Activated naive CD8-positive, alpha-beta T cell treated with anti-CD3 and anti-CD28 coated beads for 36 hours (primary cell): ENCODE results near the gene JPH4. TPM values are rescaled to one million over a fixed set of nuclear protein-coding genes. Genes with fewer than 3 reads are reported as not detected.
A peak's percentile ranks its signal among the peaks of the same experiment; 100 is the strongest.

ENCODE experiments used
- DNase-seq: peaks from one replicate; pipeline ENCODE4 v3.0.0; 2021
- H3K27ac Mint-ChIP-seq: one replicate; pipeline ENCODE4 v1.8.0; 2022; ENCODE audit warnings: mild to moderate bottlenecking, moderate library complexity, mixed read lengths
- H3K27me3 Mint-ChIP-seq: one replicate; pipeline ENCODE4 v1.8.0; 2022; ENCODE audit warnings: mild to moderate bottlenecking, mixed read lengths
- H3K36me3 Mint-ChIP-seq: one replicate; pipeline ENCODE4 v1.8.0; 2021; ENCODE audit warnings: mild to moderate bottlenecking, mixed read lengths
- H3K4me1 Mint-ChIP-seq: one replicate; pipeline ENCODE4 v1.8.0; 2021; ENCODE audit warnings: mixed read lengths
- H3K4me3 Mint-ChIP-seq: one replicate; pipeline ENCODE4 v1.8.0; 2022; ENCODE audit warnings: mild to moderate bottlenecking, moderate library complexity, mixed read lengths
- H3K9me3 Mint-ChIP-seq: one replicate; pipeline ENCODE4 v1.8.0; 2022; ENCODE audit warnings: mixed read lengths
- total RNA-seq, 2 experiments: library from RNA; stranded (reverse); gene quantifications; one replicate each; pipeline ENCODE4 v1.2.3, GENCODE V29; 2021

JPH4 gene
- total RNA-seq, 2 experiments from 2014 or later = 0.72 to 0.74 TPM

GRCh38 chr14:23555882-23556699 lies 22.5 kb downstream of the JPH4 start, which contains the start of gene THTPA:
Gene THTPA, plus strand, starts transcription at chr14:23556271. Its CDS starts 487 bp downstream, at chr14:23556758.
- peaks cover 40% of the 10 kb centered on the region for H3K4me1 Mint-ChIP-seq
- H3K9me3 Mint-ChIP-seq = no peaks in the 10 kb centered on the region
- peak within 1 kb of the TSS; percentile 95 for H3K27ac Mint-ChIP-seq
- peak; percentile 93 for DNase-seq
- H3K27me3 Mint-ChIP-seq = no peaks in the 10 kb centered on the region
- peak within 1 kb of the TSS; percentile 95 for H3K4me3 Mint-ChIP-seq
- H3K36me3 Mint-ChIP-seq = peaks cover 10% of the 10 kb centered on the region

GRCh38 chr14:23555533-23555881 lies 23.1 kb downstream of the JPH4 start:
- Mint-ChIP-seq H3K27me3 (no peaks in the 10 kb centered on the region), H3K9me3 (no peaks in the 10 kb centered on the region), H3K27ac (peak overlapping the region; percentile 95), H3K4me3 (peak overlapping the region; percentile 95), H3K36me3 (peaks cover 10% of the 10 kb centered on the region), H3K4me1 (peaks cover 40% of the 10 kb centered on the region)
- DNase-seq = no peak

GRCh38 chr14:23551266-23552028 lies 27.1 kb downstream of the JPH4 start, which contains the start of gene ZFHX2:
Gene ZFHX2, minus strand, starts transcription at chr14:23551765. Its CDS starts 16,440 bp downstream, at chr14:23535325.
- no peaks in the 10 kb centered on the region for H3K27me3 Mint-ChIP-seq
- H3K36me3 Mint-ChIP-seq = peaks cover under 1% of the 10 kb centered on the region
- H3K4me3 Mint-ChIP-seq = no peak within 1 kb of the TSS
- peak within 1 kb of the TSS; percentile 60 for H3K27ac Mint-ChIP-seq
- peaks cover 11% of the 10 kb centered on the region for H3K4me1 Mint-ChIP-seq
- peak; percentile 86 for DNase-seq
- no peaks in the 10 kb centered on the region for H3K9me3 Mint-ChIP-seq

- no peak overlapping the region for H3K27ac Mint-ChIP-seq
- no peaks in the 10 kb centered on the region for H3K36me3 Mint-ChIP-seq
- no peak overlapping the region for H3K4me3 Mint-ChIP-seq
- H3K4me1 Mint-ChIP-seq = peaks cover 9% of the 10 kb centered on the region
- H3K9me3 Mint-ChIP-seq = no peaks in the 10 kb centered on the region
- H3K27me3 Mint-ChIP-seq = no peaks in the 10 kb centered on the region
- DNase-seq = no peak
Observed at GRCh38 chr14:23550812-23551265, 27.8 kb downstream of the JPH4 start.

- no peaks in the 10 kb centered on the region for H3K27me3 Mint-ChIP-seq
- no peaks in the 10 kb centered on the region for H3K9me3 Mint-ChIP-seq
- H3K36me3 Mint-ChIP-seq = no peaks in the 10 kb centered on the region
- no peak for DNase-seq
- H3K27ac Mint-ChIP-seq = no peak overlapping the region
- H3K4me1 Mint-ChIP-seq = peaks cover 7% of the 10 kb centered on the region
- H3K4me3 Mint-ChIP-seq = no peak overlapping the region
Observed at GRCh38 chr14:23550131-23550811, 28.3 kb downstream of the JPH4 start.

- Mint-ChIP-seq H3K27ac (no peak overlapping the region), H3K9me3 (no peaks in the 10 kb centered on the region), H3K36me3 (no peaks in the 10 kb centered on the region), H3K27me3 (no peaks in the 10 kb centered on the region), H3K4me3 (no peak overlapping the region), H3K4me1 (peaks cover 3% of the 10 kb centered on the region)
- DNase-seq = no peak
Observed at GRCh38 chr14:23548351-23549318, 30.0 kb downstream of the JPH4 start.

- H3K4me3 Mint-ChIP-seq = no peak overlapping the region
- H3K27me3 Mint-ChIP-seq = no peaks in the 10 kb centered on the region
Observed at GRCh38 chr14:23547924-23548323, 30.7 kb downstream of the JPH4 start.

GRCh38 chr14:23546450-23547035 lies 32.0 kb downstream of the JPH4 start:
- Mint-ChIP-seq H3K9me3 (no peaks in the 10 kb centered on the region), H3K4me3 (no peak overlapping the region), H3K4me1 (no peaks in the 10 kb centered on the region), H3K36me3 (no peaks in the 10 kb centered on the region), H3K27ac (no peak overlapping the region), H3K27me3 (no peaks in the 10 kb centered on the region)
- DNase-seq = no peak

More at GRCh38 chr14:23547924-23548323, 30.7 kb downstream of the JPH4 start:
- no peaks in the 10 kb centered on the region for H3K9me3 Mint-ChIP-seq
- DNase-seq = no peak
- H3K4me1 Mint-ChIP-seq = peaks cover 3% of the 10 kb centered on the region
- H3K27ac Mint-ChIP-seq = no peak overlapping the region
- H3K36me3 Mint-ChIP-seq = no peaks in the 10 kb centered on the region

- no peak overlapping the region for H3K27ac Mint-ChIP-seq
- H3K36me3 Mint-ChIP-seq = no peaks in the 10 kb centered on the region
- DNase-seq = no peak
- H3K9me3 Mint-ChIP-seq = no peaks in the 10 kb centered on the region
- H3K27me3 Mint-ChIP-seq = no peaks in the 10 kb centered on the region
- H3K4me1 Mint-ChIP-seq = no peaks in the 10 kb centered on the region
- H3K4me3 Mint-ChIP-seq = no peak overlapping the region
Observed at GRCh38 chr14:23545740-23546365, 32.7 kb downstream of the JPH4 start.

- Mint-ChIP-seq H3K4me1 (no peaks in the 10 kb centered on the region), H3K27me3 (no peaks in the 10 kb centered on the region), H3K4me3 (no peak overlapping the region), H3K9me3 (no peaks in the 10 kb centered on the region), H3K27ac (no peak overlapping the region), H3K36me3 (no peaks in the 10 kb centered on the region)
- no peak for DNase-seq
Observed at GRCh38 chr14:23544511-23545447, 33.8 kb downstream of the JPH4 start.

GRCh38 chr14:23543403-23543802 lies 35.2 kb downstream of the JPH4 start:
- Mint-ChIP-seq H3K27ac (no peak overlapping the region), H3K4me3 (no peak overlapping the region), H3K36me3 (no peaks in the 10 kb centered on the region), H3K27me3 (no peaks in the 10 kb centered on the region), H3K9me3 (no peaks in the 10 kb centered on the region), H3K4me1 (no peaks in the 10 kb centered on the region)
- no peak for DNase-seq

- H3K27ac Mint-ChIP-seq = peak overlapping the region; percentile 5
- no peaks in the 10 kb centered on the region for H3K27me3 Mint-ChIP-seq
- no peak overlapping the region for H3K4me3 Mint-ChIP-seq
- H3K9me3 Mint-ChIP-seq = no peaks in the 10 kb centered on the region
- no peaks in the 10 kb centered on the region for H3K36me3 Mint-ChIP-seq
- H3K4me1 Mint-ChIP-seq = no peaks in the 10 kb centered on the region
- no peak for DNase-seq
Observed at GRCh38 chr14:23542261-23542660, 36.3 kb downstream of the JPH4 start.

GRCh38 chr14:23540141-23540469 lies 38.5 kb downstream of the JPH4 start:
- H3K4me1 Mint-ChIP-seq = no peaks in the 10 kb centered on the region
- H3K27ac Mint-ChIP-seq = no peak overlapping the region
- no peaks in the 10 kb centered on the region for H3K27me3 Mint-ChIP-seq
- H3K4me3 Mint-ChIP-seq = no peak overlapping the region
- no peaks in the 10 kb centered on the region for H3K9me3 Mint-ChIP-seq
- no peak for DNase-seq
- H3K36me3 Mint-ChIP-seq = no peaks in the 10 kb centered on the region
